GM23338 (cell line): Measurements from ENCODE around the gene STMN3. TPM values are rescaled to one million over a fixed set of nuclear protein-coding genes. Genes with fewer than 3 reads are reported as not detected.

Source experiments
- EZH2phosphoT487 ChIP-seq: fragments of 200-600 bp; sonication (generic); IDR thresholded peaks from one replicate; pipeline ENCODE4 v1.8.1; 2018; ENCODE audit warnings: antibody characterized with exemption; ENCODE audit not compliant: unreplicated experiment
- ZNF114 ChIP-seq: fragments of 250-450 bp; sonication (Bioruptor Pico); IDR thresholded peaks from 2 replicates; pipeline ENCODE4 v1.5.0; 2020; ENCODE audit warnings: mild to moderate bottlenecking, moderate library complexity
- ZNF331 ChIP-seq: fragments of 250-450 bp; sonication (Bioruptor Pico); IDR thresholded peaks from 2 replicates; pipeline ENCODE4 v1.5.0; 2020; ENCODE audit warnings: low read depth, mild to moderate bottlenecking, moderate library complexity
- polyA plus RNA-seq: library from polyadenylated mRNA; unstranded; fragments of >200 nt; fragmentation: Nextera tagmentation; extraction: Ambion mirVana; gene quantifications from 2 replicates; pipeline ENCODE4 v1.2.1, GENCODE V29; 2016
- total RNA-seq: library from RNA; depleted of rRNA; stranded (reverse); fragments of >200 nt; shearing (Covaris generic); gene quantifications from 2 replicates; pipeline ENCODE4 v1.2.3, GENCODE V29; 2014
- TF ChIP-seq, protein P1 (sequence below): fragments of 250-450 bp; sonication (Bioruptor Pico); IDR thresholded peaks from 2 replicates; pipeline ENCODE4 v1.5.0; 2020; ENCODE audit warnings: mild to moderate bottlenecking, moderate library complexity
- TF ChIP-seq, protein P2 (sequence below), 2 experiments: fragments of 200-600 bp in 1 of 2; sonication (generic) in 1 of 2; conservative IDR thresholded peaks; 2 replicates each; pipeline versions ENCODE4 v1.5.1 to v1.6.1; 2016 to 2017; ENCODE audit warnings: antibody characterized with exemption in 2 of 2, low read depth in 2 of 2, mild to moderate bottlenecking in 2 of 2, moderate library complexity in 1 of 2
- TF ChIP-seq, protein P3 (sequence below): IDR thresholded peaks from 2 replicates; pipeline ENCODE4 v1.6.1; 2016; ENCODE audit warnings: antibody characterized with exemption

The STMN3 gene
- total and polyA plus RNA-seq, 2 experiments from 2014 or later, result 28.6 to 61.3 TPM

DNA sequence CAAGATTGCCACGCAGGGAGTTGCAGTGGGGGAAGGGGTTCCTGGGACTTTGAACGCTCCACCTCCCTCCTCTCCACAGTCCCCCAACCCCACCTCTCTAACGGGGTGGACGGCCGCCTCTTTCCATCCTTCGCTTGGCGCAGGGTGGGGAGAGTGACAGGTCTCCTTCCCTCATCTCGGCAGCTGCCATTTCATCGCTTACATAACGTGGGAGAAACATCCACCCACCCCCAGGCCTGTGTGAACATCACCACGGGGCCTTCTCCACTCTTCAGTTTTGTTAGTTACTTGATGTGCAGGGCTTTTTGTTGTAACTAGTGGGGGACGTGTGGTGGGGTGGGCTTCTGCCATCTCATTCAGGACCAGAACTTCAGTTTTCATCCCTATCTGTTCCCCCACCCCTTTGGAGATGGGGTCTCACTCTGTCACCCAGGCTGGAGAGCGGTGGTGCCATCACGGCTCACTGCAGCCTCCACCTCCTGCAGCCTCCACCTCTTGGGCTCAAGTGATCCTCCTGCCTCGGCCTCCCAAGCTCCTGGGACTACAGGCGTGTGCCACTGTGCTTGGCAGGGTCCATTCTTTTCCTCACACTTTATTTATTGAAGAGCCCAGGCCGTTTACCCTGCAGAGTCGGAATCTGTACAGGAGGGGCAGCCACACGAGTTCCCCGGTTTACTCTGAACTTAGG, 22.6 kb upstream of the STMN3 start (continued):
- TF ChIP-seq, protein P1, sequence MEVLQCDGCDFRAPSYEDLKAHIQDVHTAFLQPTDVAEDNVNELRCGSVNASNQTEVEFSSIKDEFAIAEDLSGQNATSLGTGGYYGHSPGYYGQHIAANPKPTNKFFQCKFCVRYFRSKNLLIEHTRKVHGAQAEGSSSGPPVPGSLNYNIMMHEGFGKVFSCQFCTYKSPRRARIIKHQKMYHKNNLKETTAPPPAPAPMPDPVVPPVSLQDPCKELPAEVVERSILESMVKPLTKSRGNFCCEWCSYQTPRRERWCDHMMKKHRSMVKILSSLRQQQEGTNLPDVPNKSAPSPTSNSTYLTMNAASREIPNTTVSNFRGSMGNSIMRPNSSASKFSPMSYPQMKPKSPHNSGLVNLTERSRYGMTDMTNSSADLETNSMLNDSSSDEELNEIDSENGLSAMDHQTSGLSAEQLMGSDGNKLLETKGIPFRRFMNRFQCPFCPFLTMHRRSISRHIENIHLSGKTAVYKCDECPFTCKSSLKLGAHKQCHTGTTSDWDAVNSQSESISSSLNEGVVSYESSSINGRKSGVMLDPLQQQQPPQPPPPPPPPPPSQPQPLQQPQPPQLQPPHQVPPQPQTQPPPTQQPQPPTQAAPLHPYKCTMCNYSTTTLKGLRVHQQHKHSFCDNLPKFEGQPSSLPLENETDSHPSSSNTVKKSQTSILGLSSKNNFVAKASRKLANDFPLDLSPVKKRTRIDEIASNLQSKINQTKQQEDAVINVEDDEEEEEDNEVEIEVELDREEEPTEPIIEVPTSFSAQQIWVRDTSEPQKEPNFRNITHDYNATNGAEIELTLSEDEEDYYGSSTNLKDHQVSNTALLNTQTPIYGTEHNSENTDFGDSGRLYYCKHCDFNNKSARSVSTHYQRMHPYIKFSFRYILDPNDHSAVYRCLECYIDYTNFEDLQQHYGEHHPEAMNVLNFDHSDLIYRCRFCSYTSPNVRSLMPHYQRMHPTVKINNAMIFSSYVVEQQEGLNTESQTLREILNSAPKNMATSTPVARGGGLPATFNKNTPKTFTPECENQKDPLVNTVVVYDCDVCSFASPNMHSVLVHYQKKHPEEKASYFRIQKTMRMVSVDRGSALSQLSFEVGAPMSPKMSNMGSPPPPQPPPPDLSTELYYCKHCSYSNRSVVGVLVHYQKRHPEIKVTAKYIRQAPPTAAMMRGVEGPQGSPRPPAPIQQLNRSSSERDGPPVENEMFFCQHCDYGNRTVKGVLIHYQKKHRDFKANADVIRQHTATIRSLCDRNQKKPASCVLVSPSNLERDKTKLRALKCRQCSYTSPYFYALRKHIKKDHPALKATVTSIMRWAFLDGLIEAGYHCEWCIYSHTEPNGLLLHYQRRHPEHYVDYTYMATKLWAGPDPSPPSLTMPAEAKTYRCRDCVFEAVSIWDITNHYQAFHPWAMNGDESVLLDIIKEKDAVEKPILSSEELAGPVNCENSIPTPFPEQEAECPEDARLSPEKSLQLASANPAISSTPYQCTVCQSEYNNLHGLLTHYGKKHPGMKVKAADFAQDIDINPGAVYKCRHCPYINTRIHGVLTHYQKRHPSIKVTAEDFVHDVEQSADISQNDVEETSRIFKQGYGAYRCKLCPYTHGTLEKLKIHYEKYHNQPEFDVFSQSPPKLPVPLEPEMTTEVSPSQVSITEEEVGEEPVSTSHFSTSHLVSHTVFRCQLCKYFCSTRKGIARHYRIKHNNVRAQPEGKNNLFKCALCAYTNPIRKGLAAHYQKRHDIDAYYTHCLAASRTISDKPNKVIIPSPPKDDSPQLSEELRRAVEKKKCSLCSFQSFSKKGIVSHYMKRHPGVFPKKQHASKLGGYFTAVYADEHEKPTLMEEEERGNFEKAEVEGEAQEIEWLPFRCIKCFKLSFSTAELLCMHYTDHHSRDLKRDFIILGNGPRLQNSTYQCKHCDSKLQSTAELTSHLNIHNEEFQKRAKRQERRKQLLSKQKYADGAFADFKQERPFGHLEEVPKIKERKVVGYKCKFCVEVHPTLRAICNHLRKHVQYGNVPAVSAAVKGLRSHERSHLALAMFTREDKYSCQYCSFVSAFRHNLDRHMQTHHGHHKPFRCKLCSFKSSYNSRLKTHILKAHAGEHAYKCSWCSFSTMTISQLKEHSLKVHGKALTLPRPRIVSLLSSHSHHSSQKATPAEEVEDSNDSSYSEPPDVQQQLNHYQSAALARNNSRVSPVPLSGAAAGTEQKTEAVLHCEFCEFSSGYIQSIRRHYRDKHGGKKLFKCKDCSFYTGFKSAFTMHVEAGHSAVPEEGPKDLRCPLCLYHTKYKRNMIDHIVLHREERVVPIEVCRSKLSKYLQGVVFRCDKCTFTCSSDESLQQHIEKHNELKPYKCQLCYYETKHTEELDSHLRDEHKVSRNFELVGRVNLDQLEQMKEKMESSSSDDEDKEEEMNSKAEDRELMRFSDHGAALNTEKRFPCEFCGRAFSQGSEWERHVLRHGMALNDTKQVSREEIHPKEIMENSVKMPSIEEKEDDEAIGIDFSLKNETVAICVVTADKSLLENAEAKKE (CRISPR knock-in tag), result no peak
- no peak for TF ChIP-seq ZNF114 (CRISPR knock-in tag)
- no peak for TF ChIP-seq EZH2phosphoT487
- TF ChIP-seq, protein P2, sequence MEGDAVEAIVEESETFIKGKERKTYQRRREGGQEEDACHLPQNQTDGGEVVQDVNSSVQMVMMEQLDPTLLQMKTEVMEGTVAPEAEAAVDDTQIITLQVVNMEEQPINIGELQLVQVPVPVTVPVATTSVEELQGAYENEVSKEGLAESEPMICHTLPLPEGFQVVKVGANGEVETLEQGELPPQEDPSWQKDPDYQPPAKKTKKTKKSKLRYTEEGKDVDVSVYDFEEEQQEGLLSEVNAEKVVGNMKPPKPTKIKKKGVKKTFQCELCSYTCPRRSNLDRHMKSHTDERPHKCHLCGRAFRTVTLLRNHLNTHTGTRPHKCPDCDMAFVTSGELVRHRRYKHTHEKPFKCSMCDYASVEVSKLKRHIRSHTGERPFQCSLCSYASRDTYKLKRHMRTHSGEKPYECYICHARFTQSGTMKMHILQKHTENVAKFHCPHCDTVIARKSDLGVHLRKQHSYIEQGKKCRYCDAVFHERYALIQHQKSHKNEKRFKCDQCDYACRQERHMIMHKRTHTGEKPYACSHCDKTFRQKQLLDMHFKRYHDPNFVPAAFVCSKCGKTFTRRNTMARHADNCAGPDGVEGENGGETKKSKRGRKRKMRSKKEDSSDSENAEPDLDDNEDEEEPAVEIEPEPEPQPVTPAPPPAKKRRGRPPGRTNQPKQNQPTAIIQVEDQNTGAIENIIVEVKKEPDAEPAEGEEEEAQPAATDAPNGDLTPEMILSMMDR (conservative IDR thresholded peaks at IDR 0.05; ENCODE audit: low read depth in 2 of 2), result no peak
- TF ChIP-seq ZNF331 (CRISPR knock-in tag), result no peak
- TF ChIP-seq, protein P3, sequence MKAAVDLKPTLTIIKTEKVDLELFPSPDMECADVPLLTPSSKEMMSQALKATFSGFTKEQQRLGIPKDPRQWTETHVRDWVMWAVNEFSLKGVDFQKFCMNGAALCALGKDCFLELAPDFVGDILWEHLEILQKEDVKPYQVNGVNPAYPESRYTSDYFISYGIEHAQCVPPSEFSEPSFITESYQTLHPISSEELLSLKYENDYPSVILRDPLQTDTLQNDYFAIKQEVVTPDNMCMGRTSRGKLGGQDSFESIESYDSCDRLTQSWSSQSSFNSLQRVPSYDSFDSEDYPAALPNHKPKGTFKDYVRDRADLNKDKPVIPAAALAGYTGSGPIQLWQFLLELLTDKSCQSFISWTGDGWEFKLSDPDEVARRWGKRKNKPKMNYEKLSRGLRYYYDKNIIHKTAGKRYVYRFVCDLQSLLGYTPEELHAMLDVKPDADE, result no peak
